Measurements from ENCODE around the gene IGSF21. TPM values are rescaled to one million over a fixed set of nuclear protein-coding genes. Genes with fewer than 3 reads are reported as not detected.

The IGSF21 gene
- total RNA-seq, 1 donor from 2014 or later: not detected

GRCh38 chr1:18352636-18353265 is 245.2 kb downstream of the IGSF21 start:
- Mint-ChIP-seq H3K4me1 (ENCODE audit: low read depth) (peaks cover 6% of the 10 kb centered on the region), H3K27me3 (peaks cover 54% of the 10 kb centered on the region), H3K36me3 (ENCODE audit: insufficient read depth) (no peaks in the 10 kb centered on the region), H3K4me3 (ENCODE audit: low read depth) (no peak overlapping the region), H3K9me3 (ENCODE audit: low read depth) (no peaks in the 10 kb centered on the region), H3K27ac (no peak overlapping the region)
- no peak for TF ChIP-seq CTCF (IDR thresholded peaks at IDR 0.05; ENCODE audit: unreplicated experiment)
- no peak for DNase-seq (ENCODE audit: low spot score, unreplicated experiment)

- Mint-ChIP-seq H3K9me3 (ENCODE audit: low read depth) (no peaks in the 10 kb centered on the region), H3K4me3 (ENCODE audit: low read depth) (no peak overlapping the region), H3K36me3 (ENCODE audit: insufficient read depth) (no peaks in the 10 kb centered on the region), H3K4me1 (ENCODE audit: low read depth) (peaks cover 6% of the 10 kb centered on the region), H3K27ac (no peak overlapping the region), H3K27me3 (peaks cover 55% of the 10 kb centered on the region)
- DNase-seq (ENCODE audit: low spot score, unreplicated experiment): no peak
- no peak for TF ChIP-seq CTCF (IDR thresholded peaks at IDR 0.05; ENCODE audit: unreplicated experiment)
Observed at GRCh38 chr1:18353528-18353927, 245.9 kb downstream of the IGSF21 start.

GRCh38 chr1:18353992-18354391 is 246.4 kb downstream of the IGSF21 start:
- Mint-ChIP-seq H3K27me3 (peaks cover 52% of the 10 kb centered on the region), H3K4me1 (ENCODE audit: low read depth) (peaks cover 6% of the 10 kb centered on the region), H3K27ac (no peak overlapping the region), H3K9me3 (ENCODE audit: low read depth) (no peaks in the 10 kb centered on the region), H3K36me3 (ENCODE audit: insufficient read depth) (no peaks in the 10 kb centered on the region), H3K4me3 (ENCODE audit: low read depth) (no peak overlapping the region)
- no peak for TF ChIP-seq CTCF (IDR thresholded peaks at IDR 0.05; ENCODE audit: unreplicated experiment)
- DNase-seq (ENCODE audit: low spot score, unreplicated experiment): no peak

- H3K9me3 Mint-ChIP-seq (ENCODE audit: low read depth): no peaks in the 10 kb centered on the region
- H3K36me3 Mint-ChIP-seq (ENCODE audit: insufficient read depth): no peaks in the 10 kb centered on the region
- peaks cover 48% of the 10 kb centered on the region for H3K27me3 Mint-ChIP-seq
- H3K4me1 Mint-ChIP-seq (ENCODE audit: low read depth): peaks cover 6% of the 10 kb centered on the region
- DNase-seq (ENCODE audit: low spot score, unreplicated experiment): no peak
- H3K27ac Mint-ChIP-seq: no peak overlapping the region
- no peak for TF ChIP-seq CTCF (IDR thresholded peaks at IDR 0.05; ENCODE audit: unreplicated experiment)
- no peak overlapping the region for H3K4me3 Mint-ChIP-seq (ENCODE audit: low read depth)
Observed at GRCh38 chr1:18354612-18355011, 247.0 kb downstream of the IGSF21 start.

- Mint-ChIP-seq H3K4me1 (ENCODE audit: low read depth) (peaks cover 6% of the 10 kb centered on the region), H3K4me3 (ENCODE audit: low read depth) (no peak overlapping the region), H3K9me3 (ENCODE audit: low read depth) (no peaks in the 10 kb centered on the region), H3K27me3 (peaks cover 46% of the 10 kb centered on the region), H3K27ac (no peak overlapping the region), H3K36me3 (ENCODE audit: insufficient read depth) (no peaks in the 10 kb centered on the region)
- no peak for DNase-seq (ENCODE audit: low spot score, unreplicated experiment)
- no peak for TF ChIP-seq CTCF (IDR thresholded peaks at IDR 0.05; ENCODE audit: unreplicated experiment)
Observed at GRCh38 chr1:18357622-18358230, 250.1 kb downstream of the IGSF21 start.
